Occipital lobe (tissue), 2 donors: ENCODE measurements around the gene HDHD5. TPM values are rescaled to one million over a fixed set of nuclear protein-coding genes. Genes with fewer than 3 reads are reported as not detected.
A peak's percentile ranks its signal among the peaks of the same experiment; 100 is the strongest.

ENCODE experiments used
- DNase-seq: peaks from one replicate; lab custom pipeline; 2025; lab: John Stamatoyannopoulos, UW
- total RNA-seq: library from RNA; depleted of rRNA; stranded (reverse); fragments of >200 nt; gene quantifications from one replicate; pipeline ENCODE4 v1.2.3, GENCODE V29; 2014

HDHD5 gene
- 41.3 TPM for total RNA-seq

- peak; percentile 88 for DNase-seq
Observed at GRCh38 chr22:17158568-17159503, at the start of gene HDHD5. Gene HDHD5 (minus strand): TSS chr22:17159277. CDS start chr22:17159251, 26 bp downstream.

DNA sequence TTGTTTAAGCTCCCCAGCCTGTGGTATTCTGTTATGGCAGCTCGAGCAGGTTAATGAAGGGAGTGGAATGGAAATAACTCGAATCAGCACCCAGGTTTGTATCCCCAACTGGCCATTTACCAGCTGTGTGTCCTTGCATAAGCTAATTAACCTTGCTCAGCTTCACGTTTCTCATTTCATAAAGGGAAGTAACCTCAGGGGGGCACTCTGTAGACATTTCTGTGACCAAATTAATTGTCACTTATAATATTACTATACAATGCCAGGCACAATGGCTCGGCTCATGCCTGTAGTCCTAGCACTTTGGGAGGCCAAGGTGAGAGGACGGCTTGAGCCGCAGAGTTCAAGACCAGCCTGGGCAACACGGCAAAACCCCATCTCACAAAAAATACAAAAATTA, 46.4 kb upstream of the HDHD5 start:
- DNase-seq = no peak

- DNase-seq = no peak
Observed at GRCh38 chr22:17201285-17201945, 42.3 kb upstream of the HDHD5 start.

GRCh38 chr22:17199003-17199731, 40.1 kb upstream of the HDHD5 start:
- no peak for DNase-seq

- no peak for DNase-seq
Observed at GRCh38 chr22:17198170-17199002, 39.3 kb upstream of the HDHD5 start.

DNA sequence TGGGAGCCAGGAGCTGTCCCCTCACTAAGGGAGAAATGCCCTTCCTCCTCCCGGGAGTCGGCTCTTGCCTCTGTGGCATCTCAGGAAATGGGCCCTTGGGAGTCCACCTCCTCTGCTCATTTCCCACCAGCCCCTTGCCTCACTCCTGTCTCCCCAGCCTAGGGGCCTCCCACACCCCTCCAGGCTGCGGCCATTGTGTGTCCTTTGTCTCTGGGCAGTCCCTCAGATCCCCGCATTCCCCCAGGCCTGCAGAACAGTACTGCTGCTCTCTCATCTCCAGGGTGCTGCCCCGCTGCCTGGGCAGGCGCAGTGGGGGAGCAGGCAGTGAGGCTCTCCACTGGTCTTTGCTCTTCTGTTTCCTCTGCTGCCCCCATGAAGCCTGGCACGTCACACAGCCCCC, 35.1 kb upstream of the HDHD5 start:
- no peak for DNase-seq

DNA sequence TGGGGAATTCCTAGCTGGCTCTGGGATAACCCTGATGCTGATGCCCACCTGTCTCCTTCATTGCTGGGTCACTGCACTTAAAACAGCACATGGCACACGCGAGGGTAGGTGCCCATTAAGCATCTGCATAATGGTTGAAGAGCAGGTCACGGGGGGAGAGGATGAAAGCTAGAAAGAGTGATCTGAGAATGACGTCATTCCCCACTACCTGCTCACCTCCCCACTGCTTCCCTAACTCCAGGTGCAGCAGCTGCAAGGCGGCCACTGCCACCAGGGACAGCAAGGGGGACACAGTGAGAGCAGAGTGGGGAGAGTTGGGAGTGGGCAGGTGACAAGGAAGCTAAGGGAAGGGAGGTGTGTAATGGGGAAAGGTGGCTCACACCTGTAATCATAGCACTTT, 33.1 kb upstream of the HDHD5 start:
- no peak for DNase-seq

- DNase-seq = no peak
Observed at GRCh38 chr22:17191163-17191784, 32.2 kb upstream of the HDHD5 start.

GRCh38 chr22:17190702-17191101, 31.6 kb upstream of the HDHD5 start:
- no peak for DNase-seq

GRCh38 chr22:17176715-17177114, 17.6 kb upstream of the HDHD5 start:
- no peak for DNase-seq

- peak; percentile 17 for DNase-seq
Observed at GRCh38 chr22:17172029-17172833, 13.2 kb upstream of the HDHD5 start.

DNA sequence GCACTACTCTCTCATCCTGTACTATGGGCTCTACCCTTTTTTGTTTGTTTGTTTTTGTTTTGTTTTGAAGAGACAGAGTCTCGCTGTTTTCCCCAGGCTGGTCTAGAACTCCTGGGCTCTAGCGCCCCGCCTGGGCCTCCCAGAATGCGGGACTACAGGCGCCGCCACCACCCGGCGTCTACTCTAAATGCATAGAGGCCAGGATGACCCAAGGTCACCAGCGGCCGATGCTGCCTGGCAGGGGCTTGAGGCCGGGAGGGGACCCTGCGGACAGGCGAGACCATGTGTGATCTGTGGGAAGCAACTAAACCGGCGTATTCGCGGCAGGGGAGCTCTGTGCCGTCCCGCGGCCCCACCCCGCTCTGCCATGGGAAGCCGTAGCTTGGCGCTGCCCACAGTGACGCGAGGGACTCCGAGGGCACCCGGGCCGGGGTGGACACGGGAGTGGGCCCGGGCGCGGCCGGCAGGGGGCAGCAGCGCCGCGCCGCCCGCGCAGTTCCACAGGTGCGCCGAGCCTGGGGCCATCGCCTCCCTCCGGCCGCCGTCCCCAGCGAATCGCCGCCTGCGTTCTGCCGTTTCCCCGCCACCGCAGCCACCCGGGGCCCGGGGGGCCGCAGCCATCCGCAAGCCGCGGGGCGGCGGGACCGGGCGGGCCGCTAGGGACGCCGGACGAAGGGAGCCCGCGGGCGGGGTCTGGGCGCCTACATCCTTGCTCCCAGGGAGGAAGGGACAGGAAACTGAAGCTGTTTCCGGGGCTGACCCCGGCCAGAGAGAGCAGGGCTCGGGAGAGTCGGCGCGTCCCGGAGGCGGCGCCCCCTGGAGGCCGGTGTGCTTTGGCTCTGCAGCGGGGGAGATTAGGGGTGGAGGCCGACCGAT, 12.3 kb upstream of the HDHD5 start:
- peak; percentile 82 for DNase-seq

GRCh38 chr22:17167486-17167885, 8.4 kb upstream of the HDHD5 start:
- DNase-seq = no peak

GRCh38 chr22:17164392-17165024, 5.4 kb upstream of the HDHD5 start:
- no peak for DNase-seq

DNA sequence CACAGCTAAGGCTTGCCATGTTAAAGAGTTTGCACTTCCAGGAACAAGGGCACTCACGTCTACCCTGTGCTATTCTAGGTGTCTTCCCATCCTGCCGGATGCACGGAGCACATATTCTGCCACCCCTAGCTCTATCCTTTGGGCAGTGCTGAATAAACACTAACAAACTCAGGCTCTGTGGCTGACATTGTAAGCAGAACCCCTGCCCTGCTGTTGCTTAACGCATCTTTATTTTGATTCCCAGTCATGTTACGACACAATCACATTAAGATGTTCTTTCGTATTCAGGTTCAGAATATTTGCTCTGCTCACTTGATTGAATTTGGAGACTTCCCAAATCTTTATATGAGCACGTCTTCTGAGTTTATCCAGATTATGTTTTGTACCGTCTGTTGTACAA, 3.7 kb upstream of the HDHD5 start:
- no peak for DNase-seq

GRCh38 chr22:17161991-17162390, 2.9 kb upstream of the HDHD5 start:
- DNase-seq = no peak

DNA sequence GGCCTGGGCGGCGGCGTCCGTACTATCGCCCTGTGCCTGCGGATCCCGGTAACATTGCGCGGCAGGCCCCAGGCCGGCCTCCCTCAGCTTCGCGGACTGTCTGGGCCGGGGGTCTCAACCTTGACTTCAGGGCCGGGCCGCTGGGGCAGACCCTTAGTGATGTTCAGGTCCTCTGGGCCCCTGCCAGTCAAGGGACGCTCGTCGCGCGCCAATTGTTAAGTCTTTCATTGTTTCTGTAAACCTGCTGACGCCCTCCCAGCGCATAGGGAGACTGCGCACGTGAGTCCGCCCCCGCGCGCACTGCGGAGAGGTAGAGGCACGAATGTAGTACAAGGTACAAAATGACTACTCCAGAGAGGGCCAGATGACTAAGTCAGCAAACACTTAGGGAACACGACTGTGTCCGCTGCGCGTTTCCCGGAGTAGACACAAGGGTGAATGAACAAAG, 451 bp upstream of the HDHD5 start:
- DNase-seq = peak; percentile 64

DNA sequence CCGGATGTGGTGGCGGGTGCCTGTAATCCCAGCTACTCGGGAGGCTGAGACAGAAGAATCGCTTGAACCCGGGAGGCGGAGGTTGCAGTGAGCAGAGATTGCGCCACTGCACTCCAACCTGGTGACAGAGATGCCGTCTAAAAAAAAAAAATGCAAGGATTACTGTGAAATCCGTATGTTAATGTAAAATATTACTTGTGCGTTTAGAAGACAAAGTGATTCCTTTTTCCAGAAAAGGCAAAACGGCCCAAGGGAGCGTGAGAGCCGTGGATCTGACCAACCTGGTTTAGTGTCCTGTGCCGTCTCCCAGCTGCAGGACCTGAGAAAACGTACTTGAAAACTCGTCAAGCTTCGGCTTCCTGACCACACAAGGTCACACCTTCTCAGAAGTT, 905 bp downstream of the HDHD5 start:
- no peak for DNase-seq
